Endothelial cell of umbilical vein (primary cell): ENCODE data around the gene ANKHD1. TPM values are rescaled to one million over a fixed set of nuclear protein-coding genes. Genes with fewer than 3 reads are reported as not detected.

Source experiments
- BruUV-seq: library from RNA; stranded (reverse); fragments of 400-500 nt; replicated peaks from 2 replicates; lab custom pipeline; 2021; lab: Mats Ljungman, UMichigan
- CTCF ChIA-PET: fragments of 300-600, 350-600 bp; sonication (Branson Sonifier 250); formaldehyde crosslinking; loops from one replicate; lab custom pipeline; 2021; ENCODE audit warnings: antibody characterized with exemption, inconsistent platforms; lab: Charles Lee
- POLR2A ChIA-PET: fragments of 300-600, 350-600 bp; sonication (Branson Sonifier 250); formaldehyde crosslinking; loops from one replicate; lab custom pipeline; 2021; ENCODE audit warnings: antibody characterized with exemption, inconsistent platforms; lab: Charles Lee
- DNase-seq: peaks from one replicate; pipeline ENCODE4 v3.0.0-alpha.2; 2011; ENCODE audit warnings: low read depth, low spot score
- FAIRE-seq: peaks from 2 replicates; lab custom pipeline; 2011; peaks lifted over from hg19 to GRCh38; lab: Jason Lieb, UNC
- H2AFZ ChIP-seq: 2 replicates; pipeline ENCODE4 v1.6.0; 2012; ENCODE audit warnings: low read depth, low read length, control low read depth, inconsistent platforms
- H3K27ac ChIP-seq: 2 replicates; pipeline ENCODE4 v1.5.1; 2011; ENCODE audit warnings: low read depth, mild to moderate bottlenecking, control low read depth, low read length, moderate library complexity; ENCODE audit not compliant: insufficient read depth
- H3K27me3 ChIP-seq, 2 experiments: 2 replicates each; pipeline versions ENCODE4 v1.6.0 to v1.6.1; 2011; ENCODE audit warnings: low read length in 2 of 2, mixed read lengths in 1 of 2; ENCODE audit not compliant: control insufficient read depth in 2 of 2, insufficient read depth in 2 of 2
- H3K36me3 ChIP-seq, 2 experiments: 2 replicates in 1 of 2; 3 replicates in 1 of 2; pipeline ENCODE4 v1.5.1; 2011; ENCODE audit warnings: low read length in 2 of 2, mild to moderate bottlenecking in 1 of 2, moderate library complexity in 1 of 2; ENCODE audit not compliant: control insufficient read depth in 2 of 2, insufficient read depth in 2 of 2; ENCODE audit errors: extremely low read depth in 1 of 2
- H3K4me1 ChIP-seq: 3 replicates; pipeline ENCODE4 v1.5.1; 2011; ENCODE audit warnings: mild to moderate bottlenecking, low read length; ENCODE audit not compliant: control insufficient read depth, insufficient read depth; ENCODE audit errors: extremely low read depth
- H3K4me2 ChIP-seq: 2 replicates; pipeline ENCODE4 v1.6.1; 2011; ENCODE audit warnings: low read length, control low read depth, mixed read lengths; ENCODE audit not compliant: insufficient read depth
- H3K4me3 ChIP-seq, 3 experiments: fragments of 200-600 bp in 1 of 3; sonication (generic), shearing (Covaris generic) in 1 of 3; replicated peaks in 1 of 3; 2 replicates each; pipeline ENCODE4 v1.5.1; 2011 to 2016; ENCODE audit warnings: control low read depth in 3 of 3, low read length in 3 of 3, mild to moderate bottlenecking in 2 of 3, inconsistent platforms in 1 of 3, low read depth in 1 of 3, moderate library complexity in 1 of 3; ENCODE audit not compliant: insufficient read depth in 1 of 3
- H3K79me2 ChIP-seq: 2 replicates; pipeline ENCODE4 v1.6.0; 2012; ENCODE audit warnings: low read length, inconsistent platforms; ENCODE audit not compliant: control insufficient read depth, insufficient read depth
- H3K9ac ChIP-seq: replicated peaks from 2 replicates; pipeline ENCODE3; 2011; ENCODE audit warnings: low read length, control low read depth; ENCODE audit not compliant: insufficient read depth; ENCODE audit errors: extremely low read depth
- H3K9me1 ChIP-seq: replicated peaks from 3 replicates; pipeline ENCODE4 v1.6.0; 2011; ENCODE audit warnings: mild to moderate bottlenecking, low read length; ENCODE audit not compliant: control insufficient read depth, insufficient read depth; ENCODE audit errors: extremely low read depth
- H3K9me3 ChIP-seq: replicated peaks from 2 replicates; pipeline ENCODE4 v1.5.1; 2012; ENCODE audit warnings: low read length, inconsistent platforms; ENCODE audit not compliant: control insufficient read depth, insufficient read depth
- H4K20me1 ChIP-seq: replicated peaks from 2 replicates; pipeline ENCODE3; 2011; ENCODE audit warnings: mild to moderate bottlenecking, low read length; ENCODE audit not compliant: control insufficient read depth, insufficient read depth; ENCODE audit errors: extremely low read depth
- CTCF ChIP-seq, 2 donors: IDR thresholded peaks; 1 replicate in 1 of 2; 2 replicates in 1 of 2; pipeline ENCODE4 v1.5.1; 2011; ENCODE audit warnings: low read length in 2 of 2, mild to moderate bottlenecking in 2 of 2, moderate library complexity in 2 of 2, control low read depth in 1 of 2, inconsistent platforms in 1 of 2, low read depth in 1 of 2; ENCODE audit not compliant: insufficient read depth in 1 of 2; ENCODE audit errors: extremely low read depth in 1 of 2
- EZH2 ChIP-seq: IDR thresholded peaks from 2 replicates; pipeline ENCODE4 v1.6.1; 2012; ENCODE audit warnings: borderline replicate concordance, low read depth, mild to moderate bottlenecking, moderate library complexity, low read length, inconsistent platforms; ENCODE audit not compliant: severe bottlenecking
- FOS ChIP-seq: IDR thresholded peaks from 2 replicates; pipeline ENCODE4 v1.6.1; 2011; ENCODE audit warnings: mild to moderate bottlenecking, low read length, moderate library complexity, borderline replicate concordance; ENCODE audit not compliant: insufficient read depth
- GATA2 ChIP-seq: IDR thresholded peaks from 2 replicates; pipeline ENCODE4 v1.7.0; 2011; ENCODE audit warnings: low read depth, mild to moderate bottlenecking, moderate library complexity, mixed read lengths, low read length; ENCODE audit not compliant: insufficient read length, insufficient read depth
- JUN ChIP-seq: IDR thresholded peaks from 2 replicates; pipeline ENCODE4 v1.6.1; 2011; ENCODE audit warnings: borderline replicate concordance, low read depth; ENCODE audit not compliant: insufficient read length, insufficient read depth
- MYC ChIP-seq: IDR thresholded peaks from one replicate; pipeline ENCODE4 v1.6.1; 2011; ENCODE audit warnings: mild to moderate bottlenecking, low read depth, low read length
- POLR2A ChIP-seq: IDR thresholded peaks from 2 replicates; pipeline ENCODE4 v1.6.1; 2012; ENCODE audit warnings: low read depth, mild to moderate bottlenecking, control low read depth, low read length
- POLR2AphosphoS5 ChIP-seq: IDR thresholded peaks from 2 replicates; pipeline ENCODE4 v1.6.1; 2012; ENCODE audit warnings: low read depth, mild to moderate bottlenecking, control low read depth, low read length, moderate library complexity; ENCODE audit not compliant: insufficient read depth
- dilution Hi-C: fragments of 300-500 bp; cut with MboI; formaldehyde crosslinking; loops from one replicate; pipeline ENCODE4 v1.15.0; 2019; ENCODE audit warnings: low sequenced_read_pairs; ENCODE audit not compliant: extremely low pct_ligation_motif_present
- intact Hi-C: fragments of 100-400 bp; cut with micrococcal nuclease; formaldehyde crosslinking; loops from one replicate; pipeline ENCODE4 v1.10.0; 2022
- polyA plus RNA-seq, 4 experiments: library from polyadenylated mRNA; depleted of rRNA in 3 of 4; stranded (reverse) in 3 of 4; unstranded in 1 of 4; fragments of >200 nt; gene quantifications; 2 replicates each; pipeline versions ENCODE4 v1.2.1 to v1.2.3, GENCODE V29; 2011 to 2012; ENCODE audit warnings: missing spikeins in 1 of 4
- total RNA-seq: library from RNA; stranded (reverse); gene quantifications from 2 replicates; pipeline ENCODE4 v1.2.3, GENCODE V29; 2021
- TF ChIP-seq, protein P1 (sequence below): IDR thresholded peaks from 2 replicates; pipeline ENCODE4 v1.6.1; 2011; ENCODE audit not compliant: insufficient read depth, insufficient read length

ANKHD1 gene
- total and polyA plus RNA-seq, 2 donors (not counting 3 experiments of a cell fraction or from before 2014, with no cell fraction given) = 56.1 to 87.0 TPM

GRCh38 chr5:140555747-140556312 is 154.2 kb downstream of the ANKHD1 start:
- Histone ChIP-seq H3K9ac (peak overlapping the region; percentile 21), H3K9me3 (no peaks in the 10 kb centered on the region), H2AFZ (no peak overlapping the region), H3K4me3 (peak overlapping the region in 1 of 3 experiments; percentile 92), H3K27ac (no peak overlapping the region), H3K9me1 (no peaks in the 10 kb centered on the region), H3K4me1 (peaks cover 15% of the 10 kb centered on the region), H4K20me1 (no peaks in the 10 kb centered on the region), H3K36me3 (peaks cover 3% of the 10 kb centered on the region in 2 experiments), H3K27me3 (no peaks in the 10 kb centered on the region), H3K79me2 (peaks cover 37% of the 10 kb centered on the region), H3K4me2 (peak overlapping the region; percentile 94)
- FAIRE-seq (no peak), DNase-seq (no peak)
- ChIA-PET CTCF (interaction anchor here (1.1 kb wide), 1 partner anchor 74 kb away, joined by 3 read pairs; no protein-coding TSS in a partner anchor), POLR2A (interaction anchor here (0.6 to 0.7 kb wide), 2 partner anchors 92 to 1532 kb away, joined by 3 read pairs; partner anchors contain the start of genes IK and NDUFA2)
- dilution Hi-C loops = no loop called here
- no TSS peak for BruUV-seq
- TF ChIP-seq POLR2A (no peak), POLR2AphosphoS5 (no peak), EZH2 (no peak), FOS (no peak), JUN (no peak), CTCF (IDR thresholded peaks at IDR 0.05; ENCODE audit: extremely low read depth in 1 of 2, insufficient read depth in 1 of 2, low read depth in 1 of 2, low read length in 2 of 2) (no peak), GATA2 (no peak), MYC (no peak)
- TF ChIP-seq, protein P1, sequence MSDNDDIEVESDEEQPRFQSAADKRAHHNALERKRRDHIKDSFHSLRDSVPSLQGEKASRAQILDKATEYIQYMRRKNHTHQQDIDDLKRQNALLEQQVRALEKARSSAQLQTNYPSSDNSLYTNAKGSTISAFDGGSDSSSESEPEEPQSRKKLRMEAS = no peak
- intact Hi-C loops = loop anchor here (2.0 kb wide), 1 partner anchor 83 kb away; the partner anchor contains the start of gene TMCO6
